ENCODE results near the gene NOD2.

NOD2 gene

DNA sequence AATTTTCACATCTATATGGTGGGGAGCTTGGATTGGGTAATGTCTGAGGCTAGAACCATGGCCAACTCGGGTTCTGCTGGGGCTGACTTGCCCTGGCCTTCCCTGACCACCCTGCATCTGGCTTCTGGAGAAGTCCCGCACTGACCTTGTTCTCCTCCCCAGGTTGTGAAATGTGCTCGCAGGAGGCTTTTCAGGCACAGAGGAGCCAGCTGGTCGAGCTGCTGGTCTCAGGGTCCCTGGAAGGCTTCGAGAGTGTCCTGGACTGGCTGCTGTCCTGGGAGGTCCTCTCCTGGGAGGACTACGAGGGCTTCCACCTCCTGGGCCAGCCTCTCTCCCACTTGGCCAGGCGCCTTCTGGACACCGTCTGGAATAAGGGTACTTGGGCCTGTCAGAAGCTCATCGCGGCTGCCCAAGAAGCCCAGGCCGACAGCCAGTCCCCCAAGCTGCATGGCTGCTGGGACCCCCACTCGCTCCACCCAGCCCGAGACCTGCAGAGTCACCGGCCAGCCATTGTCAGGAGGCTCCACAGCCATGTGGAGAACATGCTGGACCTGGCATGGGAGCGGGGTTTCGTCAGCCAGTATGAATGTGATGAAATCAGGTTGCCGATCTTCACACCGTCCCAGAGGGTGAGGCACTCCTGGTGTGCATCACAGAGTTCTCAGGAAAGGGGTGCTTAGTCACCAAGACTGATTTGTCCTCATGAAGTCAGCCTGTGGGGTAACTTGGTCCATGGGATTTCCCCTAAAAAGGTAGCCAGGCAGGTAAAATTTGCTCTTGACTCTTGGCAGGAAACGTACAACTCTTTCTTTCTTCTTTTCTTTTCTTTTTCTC is 6.1 kb downstream of the NOD2 start:
- H3K4me3 ChIP-seq (ENCODE audit: low read length): no peak overlapping the region
- TF ChIP-seq, protein P1, sequence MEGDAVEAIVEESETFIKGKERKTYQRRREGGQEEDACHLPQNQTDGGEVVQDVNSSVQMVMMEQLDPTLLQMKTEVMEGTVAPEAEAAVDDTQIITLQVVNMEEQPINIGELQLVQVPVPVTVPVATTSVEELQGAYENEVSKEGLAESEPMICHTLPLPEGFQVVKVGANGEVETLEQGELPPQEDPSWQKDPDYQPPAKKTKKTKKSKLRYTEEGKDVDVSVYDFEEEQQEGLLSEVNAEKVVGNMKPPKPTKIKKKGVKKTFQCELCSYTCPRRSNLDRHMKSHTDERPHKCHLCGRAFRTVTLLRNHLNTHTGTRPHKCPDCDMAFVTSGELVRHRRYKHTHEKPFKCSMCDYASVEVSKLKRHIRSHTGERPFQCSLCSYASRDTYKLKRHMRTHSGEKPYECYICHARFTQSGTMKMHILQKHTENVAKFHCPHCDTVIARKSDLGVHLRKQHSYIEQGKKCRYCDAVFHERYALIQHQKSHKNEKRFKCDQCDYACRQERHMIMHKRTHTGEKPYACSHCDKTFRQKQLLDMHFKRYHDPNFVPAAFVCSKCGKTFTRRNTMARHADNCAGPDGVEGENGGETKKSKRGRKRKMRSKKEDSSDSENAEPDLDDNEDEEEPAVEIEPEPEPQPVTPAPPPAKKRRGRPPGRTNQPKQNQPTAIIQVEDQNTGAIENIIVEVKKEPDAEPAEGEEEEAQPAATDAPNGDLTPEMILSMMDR (conservative IDR thresholded peaks at IDR 0.05; ENCODE audit: low read depth, low read length): no peak
- DNase-seq (ENCODE audit: low read depth): no peak

DNA sequence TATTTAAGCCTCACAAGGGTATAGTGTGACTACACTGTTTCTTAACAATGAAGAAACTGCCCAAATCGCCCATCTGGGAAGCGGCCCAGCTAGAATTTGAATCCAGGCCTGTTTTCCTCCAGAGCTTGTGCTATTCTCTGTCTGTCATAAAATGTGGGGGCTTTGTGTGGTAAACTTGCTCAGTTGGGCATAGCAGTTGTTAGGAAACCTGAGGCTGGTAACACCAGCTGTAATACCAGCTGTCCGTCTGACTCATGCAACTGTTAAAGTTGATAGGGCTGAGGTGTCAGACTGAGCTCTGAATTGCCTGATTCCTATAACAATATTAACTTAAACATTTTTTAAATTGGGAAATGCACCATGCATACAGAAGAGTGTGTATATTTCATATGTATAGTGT is 9.3 kb downstream of the NOD2 start:
- TF ChIP-seq, protein P1 (conservative IDR thresholded peaks at IDR 0.05; ENCODE audit: low read depth, low read length): no peak
- DNase-seq (ENCODE audit: low read depth): no peak
- H3K4me3 ChIP-seq (ENCODE audit: low read length): no peak overlapping the region

DNA sequence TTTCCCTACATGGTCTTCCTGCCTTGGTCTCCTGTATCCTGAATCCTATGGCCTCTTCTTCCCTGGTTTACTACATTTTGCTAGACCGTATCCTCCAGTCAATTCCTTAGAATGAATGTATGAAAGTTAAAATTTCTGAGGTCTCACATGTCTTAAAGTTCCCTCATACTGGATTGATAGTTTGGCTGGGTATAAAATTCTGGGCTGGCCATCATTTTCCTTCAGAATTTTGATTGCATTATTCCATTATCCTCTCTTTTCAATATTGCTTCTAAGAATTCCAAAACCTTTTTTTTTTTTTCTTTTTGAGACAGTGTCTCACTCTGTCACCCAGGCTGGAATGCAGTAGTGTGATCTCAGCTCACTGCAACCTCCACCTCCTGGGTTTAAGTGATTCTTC is 10.8 kb downstream of the NOD2 start:
- H3K4me3 ChIP-seq (ENCODE audit: low read length): no peak overlapping the region
- TF ChIP-seq, protein P1 (conservative IDR thresholded peaks at IDR 0.05; ENCODE audit: low read depth, low read length): no peak
- DNase-seq (ENCODE audit: low read depth): no peak

DNA sequence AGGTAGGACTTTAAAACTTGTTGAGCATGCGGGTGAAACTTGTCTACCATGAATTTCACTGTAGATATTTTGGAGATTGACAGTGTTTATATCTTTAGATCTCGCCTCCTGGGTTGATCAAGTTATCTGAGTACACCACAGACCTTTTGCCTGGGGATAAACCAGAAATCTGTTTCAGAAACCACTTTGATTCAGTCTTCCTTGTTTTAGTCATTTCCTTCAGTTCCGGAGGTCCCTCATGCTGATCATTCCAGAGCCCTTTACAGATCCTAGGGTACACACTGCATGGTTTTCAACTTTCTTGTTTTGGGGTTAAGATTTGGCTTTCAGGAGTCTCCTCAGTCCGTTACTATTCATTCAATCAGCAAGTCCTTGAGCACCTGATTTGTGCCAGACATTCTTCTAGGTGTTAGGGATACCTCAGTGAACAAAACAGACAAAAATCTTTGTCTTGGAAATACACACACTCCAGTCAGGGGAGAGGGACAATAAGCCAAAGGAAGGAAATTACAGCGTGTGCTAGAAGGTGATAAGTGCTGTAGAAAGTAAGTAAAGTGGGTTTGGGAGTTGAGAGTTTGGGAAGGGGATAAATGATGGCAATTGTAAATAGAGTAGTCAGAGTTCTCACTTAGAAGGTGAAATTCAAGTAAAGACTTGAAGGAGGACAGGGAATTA is 12.2 kb downstream of the NOD2 start:
- H3K4me3 ChIP-seq (ENCODE audit: low read length): no peak overlapping the region
- no peak for DNase-seq (ENCODE audit: low read depth)
- TF ChIP-seq, protein P1 (conservative IDR thresholded peaks at IDR 0.05; ENCODE audit: low read depth, low read length): no peak

DNA sequence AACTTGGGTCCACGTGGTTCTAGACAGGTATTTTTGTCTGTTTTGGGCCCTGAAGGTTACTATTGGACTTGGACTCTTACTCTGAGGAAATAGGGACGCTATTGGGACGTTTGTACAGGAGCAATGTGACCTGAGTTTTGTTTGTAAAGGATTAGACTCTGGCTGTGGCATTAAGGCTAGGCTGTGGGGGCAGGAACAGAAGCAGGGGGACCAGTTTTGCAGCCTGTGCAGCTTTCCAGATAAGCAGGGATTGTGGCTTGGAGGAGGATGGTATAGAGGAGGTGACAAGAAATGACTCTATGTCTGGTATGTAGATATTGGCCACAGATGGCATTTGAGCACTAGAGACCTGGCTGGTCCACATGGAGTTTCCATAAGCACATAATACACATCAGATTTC is 12.8 kb downstream of the NOD2 start:
- TF ChIP-seq, protein P1 (conservative IDR thresholded peaks at IDR 0.05; ENCODE audit: low read depth, low read length): no peak
- DNase-seq (ENCODE audit: low read depth): no peak
- H3K4me3 ChIP-seq (ENCODE audit: low read length): no peak overlapping the region

DNA sequence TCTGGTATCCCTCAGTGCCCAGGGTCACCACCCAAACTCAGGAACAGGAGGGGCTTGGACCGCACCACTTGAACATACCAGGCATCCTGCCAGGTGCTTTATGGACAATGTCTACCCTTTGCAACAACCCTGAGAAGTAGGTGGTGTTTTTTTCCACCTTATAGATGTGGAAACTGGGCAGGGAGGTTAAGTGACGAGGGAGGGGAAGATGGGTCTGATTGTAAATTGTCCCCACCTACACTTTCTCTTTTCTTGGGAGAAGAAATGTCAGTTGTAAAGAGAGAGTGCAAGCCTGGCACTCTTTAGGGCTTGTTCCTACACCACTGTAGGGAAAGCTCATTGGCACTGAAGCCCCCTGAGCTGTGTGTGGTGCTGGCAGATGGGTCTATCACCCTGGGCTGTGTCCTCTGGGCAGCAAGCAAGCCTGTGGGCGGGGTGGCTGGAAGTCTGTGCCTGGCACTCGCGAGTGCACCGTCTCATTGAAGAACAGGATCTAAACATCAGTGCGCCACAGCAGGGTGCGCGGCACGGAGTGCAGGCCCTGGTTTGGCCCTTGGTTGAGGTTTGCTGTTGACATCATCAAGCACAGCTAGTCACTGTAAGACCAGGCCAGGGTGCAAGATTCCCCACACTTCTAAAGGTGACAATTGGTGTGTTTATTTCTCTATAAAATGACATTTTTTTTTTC is 15.1 kb downstream of the NOD2 start:
- H3K4me3 ChIP-seq (ENCODE audit: low read length): no peak overlapping the region

More for the DNA sequence above, 15.1 kb downstream of the NOD2 start:
- no peak for DNase-seq (ENCODE audit: low read depth)
- TF ChIP-seq, protein P1 (conservative IDR thresholded peaks at IDR 0.05; ENCODE audit: low read depth, low read length): no peak
